ENCODE measurements around the gene MBD3.

The MBD3 gene

GRCh38 chr19:1630811-1631210, 38.1 kb upstream of the MBD3 start (continued):
- TF ChIP-seq, protein P1, sequence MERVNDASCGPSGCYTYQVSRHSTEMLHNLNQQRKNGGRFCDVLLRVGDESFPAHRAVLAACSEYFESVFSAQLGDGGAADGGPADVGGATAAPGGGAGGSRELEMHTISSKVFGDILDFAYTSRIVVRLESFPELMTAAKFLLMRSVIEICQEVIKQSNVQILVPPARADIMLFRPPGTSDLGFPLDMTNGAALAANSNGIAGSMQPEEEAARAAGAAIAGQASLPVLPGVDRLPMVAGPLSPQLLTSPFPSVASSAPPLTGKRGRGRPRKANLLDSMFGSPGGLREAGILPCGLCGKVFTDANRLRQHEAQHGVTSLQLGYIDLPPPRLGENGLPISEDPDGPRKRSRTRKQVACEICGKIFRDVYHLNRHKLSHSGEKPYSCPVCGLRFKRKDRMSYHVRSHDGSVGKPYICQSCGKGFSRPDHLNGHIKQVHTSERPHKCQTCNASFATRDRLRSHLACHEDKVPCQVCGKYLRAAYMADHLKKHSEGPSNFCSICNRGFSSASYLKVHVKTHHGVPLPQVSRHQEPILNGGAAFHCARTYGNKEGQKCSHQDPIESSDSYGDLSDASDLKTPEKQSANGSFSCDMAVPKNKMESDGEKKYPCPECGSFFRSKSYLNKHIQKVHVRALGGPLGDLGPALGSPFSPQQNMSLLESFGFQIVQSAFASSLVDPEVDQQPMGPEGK (CRISPR knock-in tag; IDR thresholded peaks at IDR 0.05; ENCODE audit: borderline replicate concordance) = no peak
- TF ChIP-seq ZFP3 (CRISPR knock-in tag; IDR thresholded peaks at IDR 0.05) (no peak), ISL1 (CRISPR knock-in tag; IDR thresholded peaks at IDR 0.05) (no peak)

DNA sequence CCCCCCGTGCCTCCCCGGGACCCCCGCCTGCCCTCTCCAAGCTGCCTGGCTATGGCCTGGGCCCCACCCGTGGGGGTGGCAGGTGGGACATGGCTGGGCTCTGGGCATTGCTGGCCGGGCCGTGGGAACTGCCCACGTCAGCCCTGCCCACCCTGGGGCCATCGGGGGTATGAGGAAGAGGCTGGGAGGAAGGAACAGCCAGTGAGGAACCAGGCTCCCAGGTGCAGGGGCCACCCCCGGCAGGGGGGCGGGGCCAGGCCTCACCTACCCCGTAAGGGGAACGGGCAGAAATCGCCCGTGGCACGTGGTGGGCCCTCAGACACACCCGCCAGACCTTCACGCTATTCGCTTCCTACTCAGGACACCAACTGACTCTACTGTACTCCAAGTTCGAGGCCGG, 37.3 kb upstream of the MBD3 start:
- no peak for ATAC-seq
- TF ChIP-seq SNAI2 (CRISPR knock-in tag; IDR thresholded peaks at IDR 0.05) = no peak
- no peak for TF ChIP-seq ZNF70 (CRISPR knock-in tag; IDR thresholded peaks at IDR 0.05)
- TF ChIP-seq, protein P2, sequence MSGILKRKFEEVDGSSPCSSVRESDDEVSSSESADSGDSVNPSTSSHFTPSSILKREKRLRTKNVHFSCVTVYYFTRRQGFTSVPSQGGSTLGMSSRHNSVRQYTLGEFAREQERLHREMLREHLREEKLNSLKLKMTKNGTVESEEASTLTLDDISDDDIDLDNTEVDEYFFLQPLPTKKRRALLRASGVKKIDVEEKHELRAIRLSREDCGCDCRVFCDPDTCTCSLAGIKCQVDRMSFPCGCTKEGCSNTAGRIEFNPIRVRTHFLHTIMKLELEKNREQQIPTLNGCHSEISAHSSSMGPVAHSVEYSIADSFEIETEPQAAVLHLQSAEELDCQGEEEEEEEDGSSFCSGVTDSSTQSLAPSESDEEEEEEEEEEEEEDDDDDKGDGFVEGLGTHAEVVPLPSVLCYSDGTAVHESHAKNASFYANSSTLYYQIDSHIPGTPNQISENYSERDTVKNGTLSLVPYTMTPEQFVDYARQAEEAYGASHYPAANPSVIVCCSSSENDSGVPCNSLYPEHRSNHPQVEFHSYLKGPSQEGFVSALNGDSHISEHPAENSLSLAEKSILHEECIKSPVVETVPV (CRISPR knock-in tag; IDR thresholded peaks at IDR 0.05) = no peak
- no peak for TF ChIP-seq OSR1 (CRISPR knock-in tag; IDR thresholded peaks at IDR 0.05)

DNA sequence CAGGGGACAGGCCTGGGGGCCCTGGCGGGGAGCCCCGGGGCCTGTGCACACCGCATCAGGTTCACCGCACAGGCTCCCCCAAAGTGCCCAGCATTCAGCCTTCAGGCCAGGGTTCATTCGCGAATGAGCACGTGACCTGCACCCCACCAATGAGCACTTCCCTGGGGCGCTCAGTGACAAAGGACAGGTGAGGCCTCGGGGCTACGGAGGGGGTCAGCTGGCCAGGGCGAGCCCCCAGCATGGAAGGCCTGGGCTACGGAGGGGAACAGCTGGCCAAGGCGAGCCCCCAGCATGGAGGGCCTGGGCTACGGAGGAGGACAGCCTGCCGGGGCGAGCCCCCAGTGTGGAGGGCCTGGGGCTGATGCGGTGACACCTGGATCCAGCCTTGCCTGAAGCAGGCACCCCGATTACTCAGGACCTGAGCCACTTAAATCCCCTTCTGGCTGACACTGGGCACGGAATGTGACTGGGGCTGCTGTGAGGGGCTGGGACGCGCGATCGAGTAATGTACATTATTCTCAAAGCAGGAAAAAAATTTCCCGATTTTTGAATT, 36.7 kb upstream of the MBD3 start:
- ATAC-seq = no peak
- TF ChIP-seq RARB (CRISPR knock-in tag; IDR thresholded peaks at IDR 0.05) = no peak
- TF ChIP-seq, protein P2 (CRISPR knock-in tag; IDR thresholded peaks at IDR 0.05) = no peak
- TF ChIP-seq OSR1 (CRISPR knock-in tag; IDR thresholded peaks at IDR 0.05) = no peak
- no peak for TF ChIP-seq BACH2 (CRISPR knock-in tag; IDR thresholded peaks at IDR 0.05; ENCODE audit: borderline replicate concordance)
- TF ChIP-seq SNAI2 (CRISPR knock-in tag; IDR thresholded peaks at IDR 0.05) = no peak
- TF ChIP-seq ZFP3 (CRISPR knock-in tag; IDR thresholded peaks at IDR 0.05) = no peak
- TF ChIP-seq ZNF565 (CRISPR knock-in tag; conservative IDR thresholded peaks at IDR 0.05; ENCODE audit: low read depth) = no peak

DNA sequence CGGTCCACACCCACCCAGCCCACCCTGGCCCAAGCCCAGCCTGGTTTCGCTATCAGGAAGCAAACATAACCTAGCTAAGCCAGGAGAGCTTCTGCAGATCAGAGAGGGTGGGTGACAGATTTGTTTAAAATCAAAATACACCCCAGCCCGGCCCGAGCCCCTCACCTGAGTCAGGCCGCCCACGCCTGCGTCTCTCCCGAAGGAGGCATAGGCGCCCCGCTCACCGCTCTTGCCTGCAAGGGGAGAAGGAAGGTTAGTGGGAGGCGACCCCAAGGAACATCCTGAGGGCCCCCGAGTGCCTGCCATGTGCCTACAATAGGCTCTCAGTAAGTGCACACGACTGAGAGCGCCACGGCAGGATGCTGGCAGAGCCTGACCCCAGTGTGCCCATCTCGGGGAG, 34.5 kb upstream of the MBD3 start:
- no peak for ATAC-seq
- TF ChIP-seq TSHZ2 (CRISPR knock-in tag; IDR thresholded peaks at IDR 0.05) = no peak
- TF ChIP-seq ZNF70 (CRISPR knock-in tag; IDR thresholded peaks at IDR 0.05) = no peak
- TF ChIP-seq ZFP30 (CRISPR knock-in tag; IDR thresholded peaks at IDR 0.05) = no peak
- no peak for TF ChIP-seq TOX (CRISPR knock-in tag; IDR thresholded peaks at IDR 0.05; ENCODE audit: borderline replicate concordance)
- TF ChIP-seq ZNF565 (CRISPR knock-in tag; conservative IDR thresholded peaks at IDR 0.05; ENCODE audit: low read depth) = no peak

DNA sequence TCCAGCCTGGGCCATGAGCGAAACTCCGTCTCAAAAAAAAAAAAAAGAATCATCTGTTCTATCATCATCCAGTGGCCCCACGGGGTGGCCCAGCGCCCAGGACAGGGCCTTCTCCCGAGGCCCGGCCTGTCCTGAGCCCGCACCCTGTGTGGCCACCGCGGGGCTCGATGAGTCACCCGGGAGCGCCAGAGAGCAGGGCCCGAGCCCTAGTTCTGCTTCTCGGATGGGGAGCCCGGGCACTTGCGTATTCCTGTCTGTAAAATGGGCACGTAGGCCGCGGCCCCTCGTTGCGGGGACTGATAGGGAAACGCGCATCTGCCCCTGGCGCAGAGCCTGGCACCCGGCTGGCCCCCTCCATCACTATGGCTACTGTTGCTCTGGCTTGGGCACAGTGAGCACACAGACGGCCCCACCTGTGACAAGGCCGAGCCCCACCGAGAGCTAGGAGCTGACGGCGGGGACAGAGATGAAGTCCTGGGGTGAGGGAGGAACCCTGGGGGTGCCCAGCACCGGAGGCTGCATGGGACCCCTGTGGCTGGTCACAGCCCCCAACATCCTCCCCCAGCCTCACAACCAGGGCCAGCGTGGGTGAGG, 33.8 kb upstream of the MBD3 start:
- ATAC-seq = no peak

More for the DNA sequence above, 33.8 kb upstream of the MBD3 start:
- no peak for TF ChIP-seq TOX (CRISPR knock-in tag; IDR thresholded peaks at IDR 0.05; ENCODE audit: borderline replicate concordance)
- no peak for TF ChIP-seq ISL1 (CRISPR knock-in tag; IDR thresholded peaks at IDR 0.05)
- no peak for TF ChIP-seq BACH2 (CRISPR knock-in tag; IDR thresholded peaks at IDR 0.05; ENCODE audit: borderline replicate concordance)
- TF ChIP-seq, protein P1 (CRISPR knock-in tag; IDR thresholded peaks at IDR 0.05; ENCODE audit: borderline replicate concordance) = no peak
- no peak for TF ChIP-seq ZNF8 (CRISPR knock-in tag; IDR thresholded peaks at IDR 0.05)
- TF ChIP-seq PPARA (CRISPR knock-in tag; IDR thresholded peaks at IDR 0.05; ENCODE audit: borderline replicate concordance) = no peak
- TF ChIP-seq ESRRG (CRISPR knock-in tag; IDR thresholded peaks at IDR 0.05) = no peak
